Activated T-cell treated with anti-CD3 and anti-CD28 coated beads, Interleukin-2, amount 50 U/mL, for 24 hours (primary cell): ENCODE results near the gene STAB2.
"Not testable (repeated sequence)": the region's sequence is repeated elsewhere in the genome, so short reads cannot be mapped to it uniquely, and the experiment has no call there.

ENCODE experiments used
- DNase-seq: peaks from one replicate; pipeline ENCODE4 v3.0.0-alpha.2; 2020
- H3K27ac Mint-ChIP-seq: 2 replicates; pipeline ENCODE4 v1.8.0; 2020; ENCODE audit warnings: mild to moderate bottlenecking, mixed read lengths
- H3K27me3 Mint-ChIP-seq: 2 replicates; pipeline ENCODE4 v1.8.0; 2020; ENCODE audit warnings: mixed read lengths
- H3K36me3 Mint-ChIP-seq: 2 replicates; pipeline ENCODE4 v1.8.0; 2020; ENCODE audit warnings: low read depth, mixed read lengths
- H3K4me1 Mint-ChIP-seq: 2 replicates; pipeline ENCODE4 v1.8.0; 2020; ENCODE audit warnings: low read depth, mixed read lengths
- H3K4me3 Mint-ChIP-seq: 2 replicates; pipeline ENCODE4 v1.8.0; 2020; ENCODE audit warnings: mild to moderate bottlenecking, moderate library complexity, mixed read lengths
- H3K9me3 Mint-ChIP-seq: 2 replicates; pipeline ENCODE4 v1.8.0; 2020; ENCODE audit warnings: mixed read lengths

STAB2 gene

DNA sequence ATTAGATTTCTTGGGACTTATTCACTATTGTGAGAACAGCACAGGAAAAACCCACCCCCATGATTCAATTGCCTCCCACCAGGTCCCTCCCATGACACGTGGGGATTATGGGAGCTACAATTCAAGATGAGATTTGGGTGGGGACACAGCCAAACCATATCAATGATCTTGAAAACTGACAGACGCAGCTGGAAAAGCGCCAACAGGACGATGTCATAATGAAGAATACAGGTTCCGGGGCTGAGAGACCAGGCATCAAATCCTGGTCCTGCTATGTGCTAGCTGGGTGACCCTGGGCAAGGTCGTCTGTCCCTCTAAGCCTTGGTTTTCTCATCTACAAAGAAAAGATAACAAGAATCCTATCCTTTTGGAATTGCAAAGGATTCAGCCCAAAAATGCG is 222.6 kb downstream of the STAB2 start:
- not testable (repeated sequence) for H3K27me3 Mint-ChIP-seq, H3K27ac Mint-ChIP-seq, H3K4me3 Mint-ChIP-seq, DNase-seq, H3K4me1 Mint-ChIP-seq, H3K9me3 Mint-ChIP-seq
- H3K36me3 Mint-ChIP-seq: peaks cover 74% of the 10 kb centered on the region

DNA sequence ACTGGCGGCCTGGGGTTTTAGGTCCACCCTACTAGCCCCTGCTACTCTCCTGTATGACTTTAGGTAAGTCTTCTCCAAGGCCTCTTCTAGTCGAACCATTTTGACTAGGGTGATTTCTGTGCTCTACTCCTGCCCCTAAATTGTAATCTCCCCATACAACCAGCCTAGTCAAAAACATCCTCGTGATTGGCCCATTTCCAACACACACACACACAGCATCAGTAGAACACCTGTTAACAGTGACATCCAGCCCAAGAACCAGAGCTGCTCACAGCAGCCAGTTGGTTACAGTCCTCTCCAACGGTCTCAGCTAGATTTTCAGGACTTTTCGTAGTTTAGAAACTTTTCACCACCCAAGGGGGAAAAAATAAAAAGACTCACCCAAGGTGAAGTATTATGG is 223.0 kb downstream of the STAB2 start:
- H3K4me1 Mint-ChIP-seq: no peaks in the 10 kb centered on the region
- H3K27ac Mint-ChIP-seq: no peak overlapping the region
- H3K36me3 Mint-ChIP-seq: peaks cover 74% of the 10 kb centered on the region
- H3K9me3 Mint-ChIP-seq: no peaks in the 10 kb centered on the region
- H3K27me3 Mint-ChIP-seq: no peaks in the 10 kb centered on the region
- no peak overlapping the region for H3K4me3 Mint-ChIP-seq
- no peak for DNase-seq

DNA sequence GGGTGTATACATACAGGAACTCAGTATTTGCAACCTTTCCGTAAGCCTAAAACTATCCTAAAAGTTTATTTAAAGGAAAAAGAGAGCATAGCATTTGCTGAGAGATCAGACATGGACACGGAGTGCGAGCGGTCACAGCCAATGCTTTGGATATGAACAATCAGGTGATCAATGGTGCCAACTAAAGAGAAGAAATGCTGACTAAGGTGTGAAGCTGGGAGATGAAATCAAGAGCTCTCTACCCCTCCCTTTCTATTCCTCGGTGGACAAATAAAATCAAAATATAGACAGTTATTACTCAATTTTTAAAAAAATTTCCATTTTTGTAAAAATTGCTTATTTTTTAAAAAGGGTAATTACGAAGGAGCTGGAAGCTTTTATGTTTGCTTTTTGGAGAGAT is 224.7 kb downstream of the STAB2 start:
- Mint-ChIP-seq H3K36me3 (peaks cover 64% of the 10 kb centered on the region), H3K4me1 (peaks cover 3% of the 10 kb centered on the region), H3K27me3 (no peaks in the 10 kb centered on the region)

DNA sequence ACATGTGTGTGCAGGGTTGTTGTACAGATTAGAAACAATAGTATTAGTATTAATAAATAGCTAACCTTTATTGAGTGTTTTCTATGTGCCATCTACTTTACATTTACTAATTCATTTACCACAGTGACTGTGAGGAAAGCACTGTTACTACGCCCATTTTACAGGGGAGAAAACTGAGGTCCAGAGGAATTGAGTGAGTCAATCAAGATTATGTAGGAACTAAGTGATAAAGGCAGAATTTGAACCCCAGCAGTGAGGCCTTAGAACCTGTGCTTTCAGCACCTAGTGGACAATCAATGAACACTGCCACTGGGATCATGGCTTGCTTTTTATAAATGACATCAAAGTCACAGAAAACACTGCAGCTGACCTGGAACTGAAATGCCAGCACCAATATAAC is 225.7 kb downstream of the STAB2 start:
- Mint-ChIP-seq H3K9me3 (no peaks in the 10 kb centered on the region), H3K27ac (no peak overlapping the region), H3K27me3 (no peaks in the 10 kb centered on the region), H3K4me3 (no peak overlapping the region), H3K36me3 (peaks cover 62% of the 10 kb centered on the region), H3K4me1 (peaks cover 11% of the 10 kb centered on the region)
- DNase-seq: no peak

More for the DNA sequence above, 224.7 kb downstream of the STAB2 start:
- no peak overlapping the region for H3K4me3 Mint-ChIP-seq
- no peak overlapping the region for H3K27ac Mint-ChIP-seq
- DNase-seq: no peak
- no peaks in the 10 kb centered on the region for H3K9me3 Mint-ChIP-seq

DNA sequence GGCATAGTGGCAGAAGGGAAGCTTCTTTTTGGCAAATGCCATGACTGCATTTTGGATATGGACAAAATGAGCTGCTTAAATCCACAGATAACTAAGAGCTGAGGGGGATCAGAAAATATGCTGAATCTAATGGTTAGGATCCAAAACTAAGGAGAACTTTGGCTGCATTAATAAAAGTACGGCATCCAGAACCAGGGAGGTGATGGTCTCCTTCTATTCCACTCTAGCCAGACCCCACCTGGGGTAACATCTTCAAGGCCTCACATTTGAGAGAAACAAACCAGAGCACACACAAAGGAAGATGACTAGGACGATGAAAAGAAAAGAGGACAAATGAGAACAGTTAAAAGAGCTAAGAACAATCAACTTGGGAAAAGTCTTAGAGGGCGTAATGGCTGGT is 226.4 kb downstream of the STAB2 start:
- H3K27ac Mint-ChIP-seq: no peak overlapping the region
- DNase-seq: no peak
- H3K27me3 Mint-ChIP-seq: no peaks in the 10 kb centered on the region
- peaks cover 58% of the 10 kb centered on the region for H3K36me3 Mint-ChIP-seq
- peaks cover 11% of the 10 kb centered on the region for H3K4me1 Mint-ChIP-seq
- H3K9me3 Mint-ChIP-seq: no peaks in the 10 kb centered on the region
- no peak overlapping the region for H3K4me3 Mint-ChIP-seq

DNA sequence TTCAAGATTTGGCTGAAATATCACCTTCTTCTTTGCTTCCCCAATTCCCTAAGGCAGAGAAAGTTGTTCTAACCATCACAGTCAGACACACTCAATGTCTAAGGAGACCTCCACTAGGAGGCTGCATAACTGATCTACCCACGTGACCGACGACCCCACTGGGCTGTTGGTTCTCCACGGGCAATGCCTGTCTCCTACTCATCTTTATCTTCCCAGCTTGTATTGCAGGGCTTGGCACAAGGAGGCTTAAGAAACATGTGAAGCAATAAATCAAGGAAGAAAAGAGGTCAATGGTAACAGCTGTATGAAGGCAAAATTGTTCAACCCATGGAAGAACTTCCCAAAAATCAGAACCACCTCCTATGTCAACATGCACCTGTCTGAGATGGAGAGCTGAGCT is 226.9 kb downstream of the STAB2 start:
- H3K27ac Mint-ChIP-seq: no peak overlapping the region
- H3K27me3 Mint-ChIP-seq: no peaks in the 10 kb centered on the region
- no peaks in the 10 kb centered on the region for H3K9me3 Mint-ChIP-seq
- H3K36me3 Mint-ChIP-seq: peaks cover 56% of the 10 kb centered on the region
- no peak overlapping the region for H3K4me3 Mint-ChIP-seq
- peaks cover 16% of the 10 kb centered on the region for H3K4me1 Mint-ChIP-seq
- no peak for DNase-seq

DNA sequence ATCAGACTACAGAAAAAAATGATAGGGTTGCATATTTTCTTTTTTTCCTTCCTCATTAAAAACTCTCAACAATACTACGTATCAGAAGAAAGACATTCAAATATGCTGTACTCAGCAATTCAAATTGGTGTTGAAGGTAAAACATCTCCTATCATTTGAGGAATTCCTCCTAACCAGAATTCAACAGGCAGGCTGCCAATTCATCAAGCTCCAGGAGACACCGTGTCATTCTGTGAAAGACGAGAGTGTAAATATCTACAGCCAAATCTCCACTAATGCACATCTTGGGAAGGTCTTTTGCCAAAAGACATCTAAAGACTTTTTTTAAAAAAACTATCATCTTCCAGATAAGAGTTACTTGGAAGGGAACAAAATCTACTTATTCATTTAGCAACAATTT is 227.4 kb downstream of the STAB2 start:
- Mint-ChIP-seq H3K27ac (no peak overlapping the region), H3K4me1 (peaks cover 18% of the 10 kb centered on the region), H3K27me3 (no peaks in the 10 kb centered on the region), H3K9me3 (no peaks in the 10 kb centered on the region), H3K36me3 (peaks cover 51% of the 10 kb centered on the region), H3K4me3 (no peak overlapping the region)
- DNase-seq: no peak
